Mammary epithelial cell (primary cell): ENCODE results near the gene PEAK1.

Experiments
- CTCF ChIP-seq, 2 donors: IDR thresholded peaks in 1 of 2; conservative IDR thresholded peaks in 1 of 2; 2 replicates each; pipeline ENCODE4 v1.5.1; 2011 to 2012; ENCODE audit warnings: inconsistent platforms in 2 of 2, low read length in 2 of 2, mild to moderate bottlenecking in 2 of 2, control low read depth in 1 of 2, low read depth in 1 of 2; ENCODE audit not compliant: insufficient read depth in 1 of 2; ENCODE audit errors: extremely low read depth in 1 of 2
- EZH2 ChIP-seq: IDR thresholded peaks from 2 replicates; pipeline ENCODE4 v1.6.1; 2012; ENCODE audit warnings: low read length, inconsistent platforms, borderline replicate concordance

GRCh38 chr15:77097248-77097721 is 322.6 kb downstream of the PEAK1 start:
- no peak for TF ChIP-seq CTCF (conservative IDR thresholded peaks at IDR 0.05 in 1 of 2, IDR thresholded peaks at IDR 0.05 in 1 of 2; ENCODE audit: extremely low read depth in 1 of 2, insufficient read depth in 1 of 2, low read depth in 1 of 2, low read length in 2 of 2)
- TF ChIP-seq EZH2, result no peak
